Smooth muscle cell of the brain vasculature (primary cell): ENCODE results near the gene MKNK1.

Experiments used
- DNase-seq: peaks from one replicate; pipeline ENCODE4 v3.0.0-alpha.2; 2012; ENCODE audit warnings: low read depth, low spot score

The MKNK1 gene

GRCh38 chr1:46558141-46558963, 45.7 kb downstream of the MKNK1 start:
- no peak for DNase-seq

GRCh38 chr1:46557403-46557802, 46.7 kb downstream of the MKNK1 start:
- no peak for DNase-seq

- no peak for DNase-seq
Observed at GRCh38 chr1:46556822-46557221, 47.2 kb downstream of the MKNK1 start.

- DNase-seq = no peak
Observed at GRCh38 chr1:46555826-46556619, 48.0 kb downstream of the MKNK1 start.

- no peak for DNase-seq
Observed at GRCh38 chr1:46554597-46555381, 49.3 kb downstream of the MKNK1 start.

- no peak for DNase-seq
Observed at GRCh38 chr1:46554236-46554596, 49.9 kb downstream of the MKNK1 start.

GRCh38 chr1:46553506-46553905, 50.6 kb downstream of the MKNK1 start:
- no peak for DNase-seq

GRCh38 chr1:46552357-46553237, 51.5 kb downstream of the MKNK1 start:
- no peak for DNase-seq

- no peak for DNase-seq
Observed at GRCh38 chr1:46551597-46552095, 52.4 kb downstream of the MKNK1 start, which contains the start of gene KNCN. Gene KNCN (minus strand): TSS chr1:46551647. CDS start chr1:46551215, 432 bp downstream.

- DNase-seq = no peak
Observed at GRCh38 chr1:46550751-46551231, 53.3 kb downstream of the MKNK1 start.

- no peak for DNase-seq
Observed at GRCh38 chr1:46549697-46550681, 54.1 kb downstream of the MKNK1 start.

GRCh38 chr1:46547481-46548383, 56.3 kb downstream of the MKNK1 start:
- peak; percentile 13 for DNase-seq

GRCh38 chr1:46546210-46546609, 57.9 kb downstream of the MKNK1 start:
- no peak for DNase-seq

- no peak for DNase-seq
Observed at GRCh38 chr1:46545784-46546183, 58.3 kb downstream of the MKNK1 start.

- no peak for DNase-seq
Observed at GRCh38 chr1:46544561-46545240, 59.4 kb downstream of the MKNK1 start.

GRCh38 chr1:46543761-46544560, 60.1 kb downstream of the MKNK1 start:
- DNase-seq = no peak

GRCh38 chr1:46543382-46543760, 60.7 kb downstream of the MKNK1 start:
- no peak for DNase-seq
